Measurements from ENCODE around the gene CARNS1. TPM values are rescaled to one million over a fixed set of nuclear protein-coding genes. Genes with fewer than 3 reads are reported as not detected.

The CARNS1 gene
- polyA plus RNA-seq, 1 experiment, result 0.12 TPM

DNA sequence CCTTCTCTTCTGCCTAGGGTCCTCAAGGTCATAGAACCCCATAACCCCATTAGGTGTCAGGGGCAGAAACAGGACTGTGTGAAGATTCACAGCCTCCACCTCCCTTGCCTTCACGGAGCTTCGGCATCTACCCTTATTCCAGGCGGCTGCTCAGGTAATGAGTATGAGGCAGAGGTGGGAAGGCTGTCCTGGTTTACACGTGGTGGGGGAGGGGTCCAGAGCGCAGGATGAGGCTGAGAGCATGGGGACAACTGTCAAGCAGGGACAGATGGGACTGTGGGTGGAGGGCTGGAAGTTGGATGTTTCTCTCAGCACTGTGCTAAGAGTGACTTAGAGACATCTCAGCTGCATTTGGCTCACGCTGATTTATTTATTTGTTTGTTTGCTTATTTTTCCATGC lies 28.0 kb upstream of the CARNS1 start:
- no peak overlapping the region for H3K4me3 ChIP-seq (ENCODE audit: low read depth, low read length)
- no peaks in the 10 kb centered on the region for H3K36me3 ChIP-seq (ENCODE audit: control insufficient read depth, insufficient read depth, low read length)
- TF ChIP-seq, protein P1, sequence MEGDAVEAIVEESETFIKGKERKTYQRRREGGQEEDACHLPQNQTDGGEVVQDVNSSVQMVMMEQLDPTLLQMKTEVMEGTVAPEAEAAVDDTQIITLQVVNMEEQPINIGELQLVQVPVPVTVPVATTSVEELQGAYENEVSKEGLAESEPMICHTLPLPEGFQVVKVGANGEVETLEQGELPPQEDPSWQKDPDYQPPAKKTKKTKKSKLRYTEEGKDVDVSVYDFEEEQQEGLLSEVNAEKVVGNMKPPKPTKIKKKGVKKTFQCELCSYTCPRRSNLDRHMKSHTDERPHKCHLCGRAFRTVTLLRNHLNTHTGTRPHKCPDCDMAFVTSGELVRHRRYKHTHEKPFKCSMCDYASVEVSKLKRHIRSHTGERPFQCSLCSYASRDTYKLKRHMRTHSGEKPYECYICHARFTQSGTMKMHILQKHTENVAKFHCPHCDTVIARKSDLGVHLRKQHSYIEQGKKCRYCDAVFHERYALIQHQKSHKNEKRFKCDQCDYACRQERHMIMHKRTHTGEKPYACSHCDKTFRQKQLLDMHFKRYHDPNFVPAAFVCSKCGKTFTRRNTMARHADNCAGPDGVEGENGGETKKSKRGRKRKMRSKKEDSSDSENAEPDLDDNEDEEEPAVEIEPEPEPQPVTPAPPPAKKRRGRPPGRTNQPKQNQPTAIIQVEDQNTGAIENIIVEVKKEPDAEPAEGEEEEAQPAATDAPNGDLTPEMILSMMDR (IDR thresholded peaks at IDR 0.05; ENCODE audit: insufficient read depth, low read depth, low read length), result no peak
- ChIA-PET POLR2A (no interaction called here), CTCF (interaction anchor here (0.6 to 24.6 kb wide), 6 partner anchors 13 to 305 kb away, joined by 3 to 892 read pairs (median 8); partner anchors contain the start of genes POLD4 and PPP1CA)
- no peak for DNase-seq (ENCODE audit: low read depth)
- no peaks in the 10 kb centered on the region; the same call in 1 of the 2 replicates for H3K27me3 ChIP-seq (ENCODE audit: control insufficient read depth, insufficient read depth, low read length)

DNA sequence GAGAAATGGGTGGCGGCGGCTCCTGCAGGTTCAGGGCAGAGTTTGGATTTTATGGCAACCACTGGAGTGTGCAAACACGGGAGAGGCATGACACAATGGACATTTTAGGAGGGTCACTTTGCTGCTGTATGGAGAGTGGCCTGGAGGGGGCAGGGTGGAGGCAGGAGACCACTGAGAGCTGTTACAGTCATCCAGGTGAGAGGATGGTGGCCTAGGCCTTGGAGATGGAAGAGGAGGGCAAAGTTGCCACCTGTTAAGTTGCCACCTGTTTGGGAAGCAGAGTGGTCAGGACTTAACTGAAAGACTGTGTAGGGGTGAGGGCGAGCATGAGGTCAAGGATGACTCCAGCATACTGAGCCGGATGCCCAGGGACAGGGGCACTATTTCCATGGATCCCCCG lies 26.0 kb upstream of the CARNS1 start:
- ChIA-PET CTCF (interaction anchor here (0.6 to 24.6 kb wide), 9 partner anchors 10 to 127 kb away, joined by 3 to 892 read pairs (median 3); partner anchors contain the start of genes CLCF1, POLD4 and PPP1CA), POLR2A (no interaction called here)
- H3K27me3 ChIP-seq (ENCODE audit: control insufficient read depth, insufficient read depth, low read length), result no peaks in the 10 kb centered on the region; the same call in 1 of the 2 replicates
- TF ChIP-seq, protein P1 (IDR thresholded peaks at IDR 0.05; ENCODE audit: insufficient read depth, low read depth, low read length), result peak; percentile 60
- H3K4me3 ChIP-seq (ENCODE audit: low read depth, low read length), result no peak overlapping the region
- DNase-seq (ENCODE audit: low read depth), result no peak
- peaks cover 3% of the 10 kb centered on the region; the same call in 1 of the 2 replicates for H3K36me3 ChIP-seq (ENCODE audit: control insufficient read depth, insufficient read depth, low read length)

DNA sequence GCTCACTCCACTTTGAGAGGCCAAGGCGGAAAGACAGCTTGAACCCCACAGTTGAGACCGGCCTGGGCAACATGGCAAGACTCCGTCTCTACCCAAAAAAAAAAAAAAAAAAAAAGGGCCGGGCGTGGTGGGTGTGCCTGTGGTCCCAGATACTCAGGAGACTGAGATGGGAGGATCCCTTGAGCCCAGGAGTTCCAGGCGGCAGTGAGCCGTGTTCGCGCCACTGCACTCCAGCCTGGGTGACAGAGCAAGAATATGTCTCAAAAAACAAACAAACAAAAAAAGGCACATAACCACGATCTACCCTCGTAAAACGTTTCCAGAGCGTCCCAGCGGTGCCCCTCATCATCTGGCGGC lies 24.6 kb upstream of the CARNS1 start:
- ChIA-PET POLR2A (interaction anchor here (1.5 kb wide), 1 partner anchor 11 kb away, joined by 9 read pairs; the partner anchor contains the start of gene PPP1CA), CTCF (interaction anchor here (0.6 to 24.6 kb wide), 10 partner anchors 9 to 192 kb away, joined by 3 to 892 read pairs (median 6); partner anchors contain the start of genes GSTP1, PITPNM1, POLD4 and PPP1CA)
- TF ChIP-seq, protein P1 (IDR thresholded peaks at IDR 0.05; ENCODE audit: insufficient read depth, low read depth, low read length), result no peak
- peaks cover 6% of the 10 kb centered on the region for H3K36me3 ChIP-seq (ENCODE audit: control insufficient read depth, insufficient read depth, low read length)
- no peak for DNase-seq (ENCODE audit: low read depth)
- peak overlapping the region; percentile 92 for H3K4me3 ChIP-seq (ENCODE audit: low read depth, low read length)
- H3K27me3 ChIP-seq (ENCODE audit: control insufficient read depth, insufficient read depth, low read length), result no peaks in the 10 kb centered on the region; the same call in 1 of the 2 replicates

GRCh38 chr11:67391304-67392182 lies 23.9 kb upstream of the CARNS1 start, which contains the start of gene RAD9A:
Gene RAD9A, plus strand, starts transcription at chr11:67391986. Its CDS starts 59 bp downstream, at chr11:67392045.
- Histone ChIP-seq H3K36me3 (ENCODE audit: control insufficient read depth, insufficient read depth, low read length) (peaks cover 10% of the 10 kb centered on the region), H3K27me3 (ENCODE audit: control insufficient read depth, insufficient read depth, low read length) (no peaks in the 10 kb centered on the region; the same call in 1 of the 2 replicates), H3K4me3 (ENCODE audit: low read depth, low read length) (peak within 1 kb of the TSS; percentile 92)
- ChIA-PET CTCF (interaction anchor here (0.7 to 24.6 kb wide), 11 partner anchors 10 to 192 kb away, joined by 3 to 892 read pairs (median 5); partner anchors contain the start of genes GSTP1, PITPNM1, POLD4 and PPP1CA), POLR2A (interaction anchor here (0.6 to 1.5 kb wide), 3 partner anchors 10 to 46 kb away, joined by 3 to 9 read pairs (median 6); partner anchors contain the start of genes CLCF1 and PPP1CA)
- TF ChIP-seq, protein P1 (IDR thresholded peaks at IDR 0.05; ENCODE audit: insufficient read depth, low read depth, low read length), result no peak
- no peak for DNase-seq (ENCODE audit: low read depth)
